Peyer's patch (tissue), 4 donors: Measurements from ENCODE around the gene EMC10.

ENCODE experiments used
- POLR2A ChIP-seq, 2 donors: fragments of 450-650 bp; IDR thresholded peaks; one replicate each; pipeline ENCODE4 v1.5.1; 2017; ENCODE audit warnings: antibody characterized with exemption in 2 of 2, mild to moderate bottlenecking in 2 of 2, moderate library complexity in 2 of 2
- TF ChIP-seq, protein P1 (sequence below), 6 experiments: fragments of 450-650 bp in 4 of 6; fragments of 200-600 bp in 2 of 6; sonication (generic) in 1 of 6; IDR thresholded peaks; one replicate each; pipeline ENCODE4 v1.5.1; 2017 to 2019; ENCODE audit warnings: antibody characterized with exemption in 6 of 6, mild to moderate bottlenecking in 3 of 6, moderate library complexity in 1 of 6

- TF ChIP-seq, protein P1, sequence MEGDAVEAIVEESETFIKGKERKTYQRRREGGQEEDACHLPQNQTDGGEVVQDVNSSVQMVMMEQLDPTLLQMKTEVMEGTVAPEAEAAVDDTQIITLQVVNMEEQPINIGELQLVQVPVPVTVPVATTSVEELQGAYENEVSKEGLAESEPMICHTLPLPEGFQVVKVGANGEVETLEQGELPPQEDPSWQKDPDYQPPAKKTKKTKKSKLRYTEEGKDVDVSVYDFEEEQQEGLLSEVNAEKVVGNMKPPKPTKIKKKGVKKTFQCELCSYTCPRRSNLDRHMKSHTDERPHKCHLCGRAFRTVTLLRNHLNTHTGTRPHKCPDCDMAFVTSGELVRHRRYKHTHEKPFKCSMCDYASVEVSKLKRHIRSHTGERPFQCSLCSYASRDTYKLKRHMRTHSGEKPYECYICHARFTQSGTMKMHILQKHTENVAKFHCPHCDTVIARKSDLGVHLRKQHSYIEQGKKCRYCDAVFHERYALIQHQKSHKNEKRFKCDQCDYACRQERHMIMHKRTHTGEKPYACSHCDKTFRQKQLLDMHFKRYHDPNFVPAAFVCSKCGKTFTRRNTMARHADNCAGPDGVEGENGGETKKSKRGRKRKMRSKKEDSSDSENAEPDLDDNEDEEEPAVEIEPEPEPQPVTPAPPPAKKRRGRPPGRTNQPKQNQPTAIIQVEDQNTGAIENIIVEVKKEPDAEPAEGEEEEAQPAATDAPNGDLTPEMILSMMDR (IDR thresholded peaks at IDR 0.05) = no peak
- TF ChIP-seq POLR2A (IDR thresholded peaks at IDR 0.05) = no peak
Observed at GRCh38 chr19:50514346-50515167, 38.2 kb downstream of the EMC10 start.
